GM21576 (cell line): Measurements from ENCODE around the gene CD99.
A peak's percentile ranks its signal among the peaks of the same experiment; 100 is the strongest.

Experiments
- ATAC-seq: cut with Tn5 transposase; IDR thresholded peaks from one replicate; pipeline ENCODE4 v1.9.1; 2021; ENCODE audit warnings: mild to moderate bottlenecking, moderate library complexity; ENCODE audit not compliant: unreplicated experiment

The CD99 gene

GRCh38 chrX:2697741-2698299, 6.7 kb downstream of the CD99 start:
- ATAC-seq = no peak

GRCh38 chrX:2698604-2699003, 7.5 kb downstream of the CD99 start:
- no peak for ATAC-seq

GRCh38 chrX:2699959-2700358, 8.9 kb downstream of the CD99 start:
- ATAC-seq = no peak

- no peak for ATAC-seq
These were observed 9.6 kb downstream of the CD99 start for GRCh38 chrX:2700405-2701320.

GRCh38 chrX:2701600-2701999, 10.5 kb downstream of the CD99 start:
- peak; percentile 32 for ATAC-seq

GRCh38 chrX:2703991-2704369, 12.9 kb downstream of the CD99 start:
- ATAC-seq = no peak

- no peak for ATAC-seq
These were observed 14.1 kb downstream of the CD99 start for GRCh38 chrX:2705046-2705832.

GRCh38 chrX:2707334-2707760, 16.3 kb downstream of the CD99 start:
- ATAC-seq = peak; percentile 95

- no peak for ATAC-seq
These were observed 16.9 kb downstream of the CD99 start for GRCh38 chrX:2708021-2708420.

- no peak for ATAC-seq
These were observed 17.6 kb downstream of the CD99 start for GRCh38 chrX:2708592-2709188.

- no peak for ATAC-seq
These were observed 18.5 kb downstream of the CD99 start for GRCh38 chrX:2709556-2709955.

GRCh38 chrX:2710041-2710840, 19.1 kb downstream of the CD99 start:
- no peak for ATAC-seq

- no peak for ATAC-seq
These were observed 20.3 kb downstream of the CD99 start for GRCh38 chrX:2711441-2711840.

- no peak for ATAC-seq
These were observed 21.3 kb downstream of the CD99 start for GRCh38 chrX:2712428-2712827.

GRCh38 chrX:2712890-2713840, 22.1 kb downstream of the CD99 start:
- ATAC-seq = no peak

- no peak for ATAC-seq
These were observed 23.5 kb downstream of the CD99 start for GRCh38 chrX:2714551-2714950.

- ATAC-seq = no peak
These were observed 24.0 kb downstream of the CD99 start for GRCh38 chrX:2715066-2715600.

GRCh38 chrX:2717312-2717711, 26.2 kb downstream of the CD99 start:
- no peak for ATAC-seq

- ATAC-seq = no peak
These were observed 27.7 kb downstream of the CD99 start for GRCh38 chrX:2718821-2719220.
